H1 (cell line): Measurements from ENCODE around the gene PAQR5. TPM values are rescaled to one million over a fixed set of nuclear protein-coding genes. Genes with fewer than 3 reads are reported as not detected.

Experiments
- CTCF ChIA-PET: fragments of 300-600 bp; sonication (Branson Sonifier 250); formaldehyde crosslinking; loops from one replicate; lab custom pipeline; 2021; ENCODE audit not compliant: partially characterized antibody; lab: Charles Lee
- POLR2A ChIA-PET: fragments of 300-600 bp; sonication (Branson Sonifier 250); formaldehyde crosslinking; loops from one replicate; lab custom pipeline; 2021; ENCODE audit warnings: inconsistent platforms; ENCODE audit not compliant: partially characterized antibody; lab: Charles Lee
- DNase-seq, 2 experiments: peaks; one replicate each; pipeline versions ENCODE4 v3.0.0 to v3.0.0-alpha.2; 2010 to 2022; ENCODE audit warnings: low spot score in 2 of 2, low read depth in 1 of 2, mixed read lengths in 1 of 2
- FAIRE-seq: peaks from 2 replicates; lab custom pipeline; 2011; peaks lifted over from hg19 to GRCh38; lab: Jason Lieb, UNC
- H2AFZ ChIP-seq: 2 replicates; pipeline ENCODE4 v1.8.1; 2012; ENCODE audit warnings: low read length, inconsistent platforms
- H2AK5ac ChIP-seq: 2 replicates; pipeline ENCODE4 v1.6.1; 2013; ENCODE audit warnings: low read depth, low read length
- H2BK120ac ChIP-seq: replicated peaks from 2 replicates; pipeline ENCODE3; 2013; ENCODE audit warnings: low read depth, low read length, inconsistent platforms
- H2BK12ac ChIP-seq: 2 replicates; pipeline ENCODE4 v1.6.1; 2013; ENCODE audit warnings: low read depth, low read length
- H2BK15ac ChIP-seq: 2 replicates; pipeline ENCODE4 v1.6.1; 2013; ENCODE audit warnings: low read length
- H2BK20ac ChIP-seq: 2 replicates; pipeline ENCODE4 v1.6.1; 2013; ENCODE audit warnings: low read length
- H2BK5ac ChIP-seq: 2 replicates; pipeline ENCODE4 v1.6.1; 2013; ENCODE audit warnings: low read depth, low read length
- H3K14ac ChIP-seq: 2 replicates; pipeline ENCODE4 v1.6.1; 2013; ENCODE audit warnings: inconsistent platforms; ENCODE audit not compliant: insufficient read length
- H3K18ac ChIP-seq: 2 replicates; pipeline ENCODE4 v1.6.1; 2013; ENCODE audit warnings: low read length; ENCODE audit errors: extremely low read depth
- H3K23ac ChIP-seq: 2 replicates; pipeline ENCODE4 v1.6.1; 2013; ENCODE audit warnings: inconsistent platforms; ENCODE audit not compliant: insufficient read length
- H3K23me2 ChIP-seq: 2 replicates; pipeline ENCODE4 v1.6.1; 2013; ENCODE audit warnings: low read depth, low read length
- H3K27ac ChIP-seq: 2 replicates; pipeline ENCODE4 v1.6.1; 2011; ENCODE audit warnings: low read depth, low read length, inconsistent platforms
- H3K27me3 ChIP-seq, 4 experiments: replicated peaks in 1 of 4; 1 replicate in 1 of 4; 2 replicates in 3 of 4; pipeline versions ENCODE4 v1.6.1 to v1.8.1; 2011 to 2013; ENCODE audit warnings: low read length in 3 of 4, mild to moderate bottlenecking in 3 of 4, inconsistent platforms in 2 of 4, mixed read lengths in 2 of 4, moderate library complexity in 1 of 4; ENCODE audit not compliant: control insufficient read depth in 3 of 4, insufficient read depth in 3 of 4; ENCODE audit errors: extremely low read depth in 1 of 4
- H3K36me3 ChIP-seq, 4 experiments: 2 replicates each; pipeline versions ENCODE4 v1.6.1 to v1.8.1; 2011 to 2013; ENCODE audit warnings: mild to moderate bottlenecking in 4 of 4, low read length in 3 of 4, moderate library complexity in 2 of 4, control low read depth in 1 of 4, inconsistent platforms in 1 of 4; ENCODE audit not compliant: insufficient read depth in 4 of 4, control insufficient read depth in 2 of 4
- H3K4ac ChIP-seq: replicated peaks from 2 replicates; pipeline ENCODE3; 2013; ENCODE audit warnings: low read length, low read depth, mixed read lengths, inconsistent platforms; ENCODE audit not compliant: insufficient read length
- H3K4me1 ChIP-seq, 4 experiments: replicated peaks in 1 of 4; 1 replicate in 1 of 4; 2 replicates in 3 of 4; pipeline versions ENCODE4 v1.6.1 to v1.8.1; 2011 to 2013; ENCODE audit warnings: low read length in 3 of 4, inconsistent platforms in 2 of 4, mixed read lengths in 1 of 4; ENCODE audit not compliant: insufficient read depth in 4 of 4, control insufficient read depth in 3 of 4
- H3K4me2 ChIP-seq, 2 experiments: 2 replicates each; pipeline versions ENCODE4 v1.6.1 to v1.8.1; 2011 to 2013; ENCODE audit warnings: low read depth in 2 of 2, low read length in 2 of 2, control low read depth in 1 of 2, inconsistent platforms in 1 of 2, mild to moderate bottlenecking in 1 of 2; ENCODE audit not compliant: insufficient read depth in 1 of 2
- H3K4me3 ChIP-seq, 4 experiments: fragments of 200-600, 300-600 bp in 1 of 4; sonication (generic), shearing (Covaris generic), sonication (Bioruptor Twin) in 1 of 4; 2 replicates each; pipeline versions ENCODE4 v1.5.1 to v1.8.1; 2011 to 2016; ENCODE audit warnings: low read length in 4 of 4, low read depth in 3 of 4, control low read depth in 2 of 4, inconsistent platforms in 2 of 4, mild to moderate bottlenecking in 2 of 4, mixed read lengths in 1 of 4, moderate library complexity in 1 of 4; ENCODE audit not compliant: insufficient read depth in 2 of 4; ENCODE audit errors: extremely low read depth in 1 of 4
- H3K56ac ChIP-seq: replicated peaks from 2 replicates; pipeline ENCODE3; 2013; ENCODE audit warnings: low read depth, mild to moderate bottlenecking, mixed read lengths, low read length, inconsistent platforms; ENCODE audit not compliant: insufficient read length
- H3K79me1 ChIP-seq: 2 replicates; pipeline ENCODE4 v1.6.1; 2013; ENCODE audit warnings: low read depth, low read length, control low read depth
- H3K79me2 ChIP-seq, 2 experiments: 2 replicates each; pipeline versions ENCODE4 v1.6.1 to v1.8.1; 2012 to 2013; ENCODE audit warnings: low read length in 2 of 2, mild to moderate bottlenecking in 2 of 2, inconsistent platforms in 1 of 2; ENCODE audit not compliant: insufficient read depth in 2 of 2, control insufficient read depth in 1 of 2
- H3K9ac ChIP-seq, 4 experiments: replicated peaks in 1 of 4; 1 replicate in 1 of 4; 2 replicates in 3 of 4; pipeline versions ENCODE4 v1.6.1 to v1.8.1; 2011 to 2013; ENCODE audit warnings: low read depth in 3 of 4, low read length in 3 of 4, control low read depth in 2 of 4, mild to moderate bottlenecking in 2 of 4, moderate library complexity in 2 of 4, inconsistent platforms in 1 of 4; ENCODE audit errors: extremely low read depth in 1 of 4
- H3K9me3 ChIP-seq, 2 experiments: 2 replicates each; pipeline versions ENCODE4 v1.6.1 to v1.8.1; 2012 to 2013; ENCODE audit warnings: mild to moderate bottlenecking in 2 of 2, moderate library complexity in 2 of 2, control low read depth in 1 of 2, inconsistent platforms in 1 of 2, low read depth in 1 of 2, low read length in 1 of 2, mixed read lengths in 1 of 2; ENCODE audit not compliant: insufficient read depth in 2 of 2
- H4K20me1 ChIP-seq, 2 experiments: replicated peaks in 1 of 2; 2 replicates each; pipeline versions ENCODE3 to v1.8.1; 2011 to 2013; ENCODE audit warnings: inconsistent platforms in 2 of 2, low read length in 2 of 2, mild to moderate bottlenecking in 1 of 2; ENCODE audit not compliant: insufficient read depth in 2 of 2, control insufficient read depth in 1 of 2
- H4K5ac ChIP-seq: 2 replicates; pipeline ENCODE4 v1.6.1; 2013; ENCODE audit warnings: low read length, low read depth, mixed read lengths, inconsistent platforms; ENCODE audit not compliant: insufficient read length
- H4K8ac ChIP-seq: 2 replicates; pipeline ENCODE4 v1.8.0; 2013; ENCODE audit warnings: mild to moderate bottlenecking, moderate library complexity, low read length, inconsistent platforms; ENCODE audit not compliant: insufficient read depth; ENCODE audit errors: extremely low read depth
- H4K91ac ChIP-seq: replicated peaks from 2 replicates; pipeline ENCODE3; 2013; ENCODE audit warnings: low read length, mixed read lengths, inconsistent platforms; ENCODE audit not compliant: insufficient read length
- ASH2L ChIP-seq: fragments of 200-600, 300-600 bp; sonication (generic); IDR thresholded peaks from one replicate; pipeline ENCODE4 v1.7.1; 2017; ENCODE audit warnings: low read length
- ATF3 ChIP-seq: IDR thresholded peaks from 2 replicates; pipeline ENCODE4 v1.6.1; 2011; ENCODE audit warnings: low read depth, mild to moderate bottlenecking, low read length; ENCODE audit not compliant: insufficient read depth
- BACH1 ChIP-seq: IDR thresholded peaks from 2 replicates; pipeline ENCODE4 v1.6.1; 2012; ENCODE audit warnings: low read length, improper control_type of control experiment
- CHD1 ChIP-seq: IDR thresholded peaks from 2 replicates; pipeline ENCODE4 v1.6.1; 2012; ENCODE audit warnings: low read depth, low read length, improper control_type of control experiment
- CTBP2 ChIP-seq: IDR thresholded peaks from 2 replicates; pipeline ENCODE4 v1.7.0; 2011; ENCODE audit warnings: borderline replicate concordance, mild to moderate bottlenecking, moderate library complexity, mixed read lengths, low read length; ENCODE audit not compliant: insufficient read depth, insufficient read length
- CTCF ChIP-seq, 3 experiments: IDR thresholded peaks; 1 replicate in 2 of 3; 2 replicates in 1 of 3; pipeline versions ENCODE4 v1.5.1 to v1.6.1; 2011; ENCODE audit warnings: low read length in 3 of 3, mild to moderate bottlenecking in 3 of 3, inconsistent platforms in 2 of 3, low read depth in 1 of 3, moderate library complexity in 1 of 3; ENCODE audit not compliant: insufficient read depth in 1 of 3; ENCODE audit errors: control extremely low read depth in 1 of 3
- JUN ChIP-seq: IDR thresholded peaks from 2 replicates; pipeline ENCODE4 v1.6.1; 2011; ENCODE audit warnings: low read depth, mild to moderate bottlenecking, improper control_type of control experiment, low read length
- POU5F1 ChIP-seq: IDR thresholded peaks from 2 replicates; pipeline ENCODE4 v1.6.1; 2011; ENCODE audit warnings: low read depth, mild to moderate bottlenecking, low read length, moderate library complexity
- RAD21 ChIP-seq, 2 experiments: IDR thresholded peaks in 1 of 2; conservative IDR thresholded peaks in 1 of 2; 2 replicates each; pipeline ENCODE4 v1.6.1; 2011; ENCODE audit warnings: low read depth in 2 of 2, low read length in 2 of 2, improper control_type of control experiment in 1 of 2, inconsistent platforms in 1 of 2, mild to moderate bottlenecking in 1 of 2, moderate library complexity in 1 of 2
- SIRT6 ChIP-seq: IDR thresholded peaks from one replicate; pipeline ENCODE4 v1.7.1; 2012; ENCODE audit warnings: low read length, inconsistent platforms
- SP4 ChIP-seq: IDR thresholded peaks from 2 replicates; pipeline ENCODE4 v1.6.1; 2012; ENCODE audit warnings: low read length, inconsistent platforms
- SRF ChIP-seq: IDR thresholded peaks from 2 replicates; pipeline ENCODE4 v1.6.1; 2011; ENCODE audit warnings: mild to moderate bottlenecking, low read depth, low read length, moderate library complexity
- WGBS, 2 experiments: shearing (Covaris generic) in 1 of 2; methylation state at CpG; one replicate each; pipeline versions ENCODE4 v1.1.6 to v1.1.7; 2013 to 2015; ENCODE audit warnings: low lambda C conversion rate in 2 of 2, mixed read lengths in 2 of 2, inconsistent platforms in 1 of 2, low coverage in 1 of 2, missing lambda C conversion rate in 1 of 2; ENCODE audit not compliant: insufficient replicate concordance in 2 of 2, insufficient coverage in 1 of 2, insufficient read length in 1 of 2; ENCODE audit errors: extremely low coverage in 1 of 2, missing lambda C conversion rate in 1 of 2; 5-methylcytosine and 5-hydroxymethylcytosine counted together
- polyA plus RNA-seq, 7 experiments: library from polyadenylated mRNA; depleted of rRNA in 3 of 7; stranded (reverse) in 5 of 7; unstranded in 2 of 7; fragments of >200 nt in 5 of 7; fragments of 200-250 nt in 2 of 7; gene quantifications; 1 replicate in 5 of 7; 2 replicates in 1 of 7; 4 replicates in 1 of 7; pipeline versions ENCODE4 v1.2.1 to v1.2.3, GENCODE V29; 2011 to 2013; ENCODE audit warnings: missing spikeins in 2 of 7, mixed read lengths in 2 of 7
- total RNA-seq: library from RNA; stranded (reverse); fragmentation: NEBNext Ultra II Directional; extraction: Animal tissue kit (Norgen Biotek cat#: 25700); gene quantifications from 2 replicates; pipeline ENCODE4 v1.2.1, GENCODE V29; 2021

PAQR5 gene
- total and polyA plus RNA-seq, 2 of the 8 experiments (the other 6 are each of a cell fraction or from before 2014, with no cell fraction given), result 8.7 to 18.1 TPM

GRCh38 chr15:69346112-69346511 is 47.4 kb downstream of the PAQR5 start:
- H2BK120ac ChIP-seq, result no peak overlapping the region
- no peaks in the 10 kb centered on the region for H3K9me3 ChIP-seq
- no peak overlapping the region for H2BK12ac ChIP-seq
- no peak overlapping the region for H3K14ac ChIP-seq
- ChIA-PET CTCF (interaction anchor here (1.1 to 1.9 kb wide), 3 partner anchors 10 to 34 kb away, joined by 3 to 5 read pairs (median 3); no protein-coding TSS in a partner anchor), POLR2A (no interaction called here)
- no peaks in the 10 kb centered on the region for H3K79me1 ChIP-seq
- no peak for DNase-seq
- no peaks in the 10 kb centered on the region for H3K79me2 ChIP-seq
- no peak overlapping the region for H3K27ac ChIP-seq
- H3K27me3 ChIP-seq, result no peaks in the 10 kb centered on the region
- H2BK20ac ChIP-seq, result no peak overlapping the region
- no peak overlapping the region for H3K23ac ChIP-seq
- no peak overlapping the region for H4K5ac ChIP-seq
- no peak overlapping the region for H2AK5ac ChIP-seq
- no peak overlapping the region for H4K91ac ChIP-seq
- no peak overlapping the region for H3K18ac ChIP-seq
- WGBS, 2 experiments, result 92% methylated on average over 4 of the region's 5 CpGs; no CpG with 5 or more reads in 1 of the 2 experiments
- no peak overlapping the region for H2BK5ac ChIP-seq
- H2AFZ ChIP-seq, result no peak overlapping the region
- no peak overlapping the region for H3K4me2 ChIP-seq
- H3K56ac ChIP-seq, result no peak overlapping the region
- FAIRE-seq, result no peak
- peaks cover 11 to 20% (median 14%) of the 10 kb centered on the region in 4 experiments for H3K4me1 ChIP-seq
- H2BK15ac ChIP-seq, result no peak overlapping the region
- H4K20me1 ChIP-seq, result no peaks in the 10 kb centered on the region
- H3K4ac ChIP-seq, result no peak overlapping the region
- H4K8ac ChIP-seq, result no peak overlapping the region
- no peak overlapping the region for H3K9ac ChIP-seq
- no peaks in the 10 kb centered on the region for H3K36me3 ChIP-seq
- no peaks in the 10 kb centered on the region for H3K23me2 ChIP-seq
- no peak overlapping the region for H3K4me3 ChIP-seq
- TF ChIP-seq CHD1 (no peak), POU5F1 (no peak), ATF3 (no peak), RAD21 (IDR thresholded peaks at IDR 0.05 in 1 of 2, conservative IDR thresholded peaks at IDR 0.05 in 1 of 2; ENCODE audit: low read depth in 2 of 2, low read length in 2 of 2) (no peak), SP4 (no peak), SRF (no peak), JUN (no peak), CTBP2 (no peak), CTCF (IDR thresholded peaks at IDR 0.05; ENCODE audit: control extremely low read depth in 1 of 3, insufficient read depth in 1 of 3, low read depth in 1 of 3, low read length in 3 of 3) (no peak), ASH2L (no peak), SIRT6 (no peak), BACH1 (no peak)
